Caco-2 (cell line): ENCODE measurements around the gene AEBP2. TPM values are rescaled to one million over a fixed set of nuclear protein-coding genes. Genes with fewer than 3 reads are reported as not detected.

Experiments
- BruUV-seq: library from RNA; stranded (reverse); fragments of 400-500 nt; replicated peaks from 2 replicates; lab custom pipeline; 2021; lab: Mats Ljungman, UMichigan
- CTCF ChIA-PET: fragments of 300-600 bp; sonication (Branson Sonifier 250); formaldehyde crosslinking; loops from one replicate; lab custom pipeline; 2022; ENCODE audit warnings: antibody characterized with exemption; lab: Charles Lee
- POLR2A ChIA-PET: fragments of 300-600 bp; sonication (Branson Sonifier 250); formaldehyde crosslinking; loops from one replicate; lab custom pipeline; 2022; ENCODE audit warnings: antibody characterized with exemption; lab: Charles Lee
- DNase-seq, 2 experiments: peaks; one replicate each; pipeline versions ENCODE4 v3.0.0 to v3.0.0-alpha.2; 2020 to 2022
- H3K27me3 ChIP-seq: replicated peaks from 2 replicates; pipeline ENCODE4 v1.6.0; 2011; ENCODE audit warnings: low read length; ENCODE audit not compliant: control insufficient read depth, insufficient read depth
- H3K36me3 ChIP-seq: 2 replicates; pipeline ENCODE4 v1.5.1; 2011; ENCODE audit warnings: low read length; ENCODE audit not compliant: control insufficient read depth, insufficient read depth
- H3K4me1 ChIP-seq: fragments of 250-450 bp; sonication (Bioruptor Pico); 2 replicates; pipeline ENCODE4 v1.5.1; 2020; ENCODE audit warnings: mild to moderate bottlenecking
- H3K4me3 ChIP-seq: 2 replicates; pipeline ENCODE4 v1.5.1; 2011; ENCODE audit warnings: low read depth, mild to moderate bottlenecking, control low read depth, low read length
- H3K9me3 ChIP-seq: fragments of 250-450 bp; sonication (Bioruptor Pico); 2 replicates; pipeline ENCODE4 v1.5.1; 2020; ENCODE audit warnings: mild to moderate bottlenecking, moderate library complexity
- H3K27ac Mint-ChIP-seq: one replicate; pipeline ENCODE4 v1.8.0; 2022; ENCODE audit warnings: mixed read lengths; ENCODE audit not compliant: unreplicated experiment
- H3K27me3 Mint-ChIP-seq: one replicate; pipeline ENCODE4 v1.8.0; 2022; ENCODE audit warnings: mixed read lengths; ENCODE audit not compliant: insufficient read depth, unreplicated experiment
- H3K36me3 Mint-ChIP-seq: one replicate; pipeline ENCODE4 v1.8.0; 2022; ENCODE audit warnings: mild to moderate bottlenecking, mixed read lengths; ENCODE audit not compliant: insufficient read depth, unreplicated experiment
- H3K4me1 Mint-ChIP-seq: one replicate; pipeline ENCODE4 v1.8.0; 2022; ENCODE audit warnings: low read depth, mixed read lengths; ENCODE audit not compliant: unreplicated experiment
- H3K4me3 Mint-ChIP-seq: one replicate; pipeline ENCODE4 v1.8.0; 2022; ENCODE audit warnings: mild to moderate bottlenecking, moderate library complexity, mixed read lengths; ENCODE audit not compliant: unreplicated experiment
- H3K9me3 Mint-ChIP-seq: one replicate; pipeline ENCODE4 v1.8.0; 2022; ENCODE audit warnings: mixed read lengths; ENCODE audit not compliant: unreplicated experiment
- intact Hi-C: fragments of 100-400 bp; cut with micrococcal nuclease; formaldehyde crosslinking; loops from one replicate; pipeline ENCODE4 v1.10.0; 2022; ENCODE audit not compliant: unreplicated experiment
- total RNA-seq: library from RNA; stranded (reverse); gene quantifications from 2 replicates; pipeline ENCODE4 v1.2.3, GENCODE V29; 2022
- TF ChIP-seq, protein P1 (sequence below), 2 experiments: fragments of 200-600 bp in 1 of 2; IDR thresholded peaks; 1 replicate in 1 of 2; 2 replicates in 1 of 2; pipeline versions ENCODE4 v1.5.1 to v1.8.0; 2011 to 2022; ENCODE audit warnings: antibody characterized with exemption in 1 of 2, control low read depth in 1 of 2, inconsistent platforms in 1 of 2, low read depth in 1 of 2, low read length in 1 of 2, mild to moderate bottlenecking in 1 of 2, moderate library complexity in 1 of 2; ENCODE audit not compliant: insufficient read depth in 1 of 2, severe bottlenecking in 1 of 2, unreplicated experiment in 1 of 2

The AEBP2 gene
- total RNA-seq, 1 experiment from 2014 or later = 68.0 TPM

GRCh38 chr12:19457561-19457960 is 18.3 kb downstream of the AEBP2 start:
- Histone ChIP-seq H3K4me3 (no peak overlapping the region), H3K36me3 (peaks cover 2% of the 10 kb centered on the region; the same call in 1 of the 2 replicates), H3K4me1 (no peaks in the 10 kb centered on the region), H3K27me3 (no peaks in the 10 kb centered on the region), H3K9me3 (no peaks in the 10 kb centered on the region)
- ChIA-PET CTCF (no interaction called here), POLR2A (no interaction called here)
- no peak overlapping the region for H3K27ac Mint-ChIP-seq
- TF ChIP-seq, protein P1, sequence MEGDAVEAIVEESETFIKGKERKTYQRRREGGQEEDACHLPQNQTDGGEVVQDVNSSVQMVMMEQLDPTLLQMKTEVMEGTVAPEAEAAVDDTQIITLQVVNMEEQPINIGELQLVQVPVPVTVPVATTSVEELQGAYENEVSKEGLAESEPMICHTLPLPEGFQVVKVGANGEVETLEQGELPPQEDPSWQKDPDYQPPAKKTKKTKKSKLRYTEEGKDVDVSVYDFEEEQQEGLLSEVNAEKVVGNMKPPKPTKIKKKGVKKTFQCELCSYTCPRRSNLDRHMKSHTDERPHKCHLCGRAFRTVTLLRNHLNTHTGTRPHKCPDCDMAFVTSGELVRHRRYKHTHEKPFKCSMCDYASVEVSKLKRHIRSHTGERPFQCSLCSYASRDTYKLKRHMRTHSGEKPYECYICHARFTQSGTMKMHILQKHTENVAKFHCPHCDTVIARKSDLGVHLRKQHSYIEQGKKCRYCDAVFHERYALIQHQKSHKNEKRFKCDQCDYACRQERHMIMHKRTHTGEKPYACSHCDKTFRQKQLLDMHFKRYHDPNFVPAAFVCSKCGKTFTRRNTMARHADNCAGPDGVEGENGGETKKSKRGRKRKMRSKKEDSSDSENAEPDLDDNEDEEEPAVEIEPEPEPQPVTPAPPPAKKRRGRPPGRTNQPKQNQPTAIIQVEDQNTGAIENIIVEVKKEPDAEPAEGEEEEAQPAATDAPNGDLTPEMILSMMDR (IDR thresholded peaks at IDR 0.05; ENCODE audit: insufficient read depth in 1 of 2, low read depth in 1 of 2, low read length in 1 of 2, severe bottlenecking in 1 of 2, unreplicated experiment in 1 of 2) = no peak
- intact Hi-C loops = no loop called here
- H3K9me3 Mint-ChIP-seq = no peaks in the 10 kb centered on the region
- no TSS peak for BruUV-seq
- no peaks in the 10 kb centered on the region for H3K27me3 Mint-ChIP-seq
- H3K4me3 Mint-ChIP-seq = no peak overlapping the region
- peaks cover 1% of the 10 kb centered on the region for H3K4me1 Mint-ChIP-seq
- H3K36me3 Mint-ChIP-seq = peaks cover 43% of the 10 kb centered on the region
- no peak for DNase-seq

- Histone ChIP-seq H3K36me3 (peaks cover 2% of the 10 kb centered on the region; the same call in 1 of the 2 replicates), H3K4me1 (no peaks in the 10 kb centered on the region), H3K4me3 (no peak overlapping the region), H3K27me3 (no peaks in the 10 kb centered on the region), H3K9me3 (no peaks in the 10 kb centered on the region)
- H3K4me1 Mint-ChIP-seq = no peaks in the 10 kb centered on the region
- H3K9me3 Mint-ChIP-seq = no peaks in the 10 kb centered on the region
- H3K27ac Mint-ChIP-seq = no peak overlapping the region
- no peak overlapping the region for H3K4me3 Mint-ChIP-seq
- H3K27me3 Mint-ChIP-seq = no peaks in the 10 kb centered on the region
- DNase-seq = no peak
- BruUV-seq = no TSS peak
- ChIA-PET CTCF (interaction anchor here (0.6 kb wide), 1 partner anchor 25 kb away, joined by 3 read pairs; no protein-coding TSS in a partner anchor), POLR2A (no interaction called here)
- peaks cover 51% of the 10 kb centered on the region for H3K36me3 Mint-ChIP-seq
- intact Hi-C loops = no loop called here
- TF ChIP-seq, protein P1 (IDR thresholded peaks at IDR 0.05; ENCODE audit: insufficient read depth in 1 of 2, low read depth in 1 of 2, low read length in 1 of 2, severe bottlenecking in 1 of 2, unreplicated experiment in 1 of 2) = no peak
Measured at GRCh38 chr12:19458733-19459132, 19.4 kb downstream of the AEBP2 start.

- no peaks in the 10 kb centered on the region for H3K9me3 ChIP-seq
- intact Hi-C loops = no loop called here
- H3K4me1 ChIP-seq = no peaks in the 10 kb centered on the region
- no peak overlapping the region for H3K4me3 ChIP-seq
- no peaks in the 10 kb centered on the region for H3K4me1 Mint-ChIP-seq
- no TSS peak for BruUV-seq
- no peaks in the 10 kb centered on the region for H3K27me3 Mint-ChIP-seq
- H3K9me3 Mint-ChIP-seq = no peaks in the 10 kb centered on the region
- CTCF ChIA-PET = no interaction called here
- H3K4me3 Mint-ChIP-seq = no peak overlapping the region
- no peak for DNase-seq
- H3K36me3 ChIP-seq = peaks cover 2% of the 10 kb centered on the region; the same call in 1 of the 2 replicates
- POLR2A ChIA-PET = no interaction called here
- H3K27me3 ChIP-seq = no peaks in the 10 kb centered on the region
- no peak overlapping the region for H3K27ac Mint-ChIP-seq
- TF ChIP-seq, protein P1 (IDR thresholded peaks at IDR 0.05; ENCODE audit: insufficient read depth in 1 of 2, low read depth in 1 of 2, low read length in 1 of 2, severe bottlenecking in 1 of 2, unreplicated experiment in 1 of 2) = no peak
- H3K36me3 Mint-ChIP-seq = peaks cover 47% of the 10 kb centered on the region
Measured at GRCh38 chr12:19461999-19462398, 22.7 kb downstream of the AEBP2 start.
